ENCODE data around the gene CIPC.
A peak's percentile ranks its signal among the peaks of the same experiment; 100 is the strongest.

CIPC gene

GRCh38 chr14:77158882-77159255, 60.8 kb downstream of the CIPC start:
- H3K36me3 ChIP-seq (ENCODE audit: insufficient read depth, low read length), result no peaks in the 10 kb centered on the region
- H3K4me1 ChIP-seq (ENCODE audit: insufficient read depth, low read length), result peaks cover 14% of the 10 kb centered on the region
- no peaks in the 10 kb centered on the region for H3K9me3 ChIP-seq (ENCODE audit: low read length)
- H3K27ac ChIP-seq (ENCODE audit: low read depth, low read length), result no peak overlapping the region
- H3K27me3 ChIP-seq (ENCODE audit: control insufficient read depth in 1 of 2, insufficient read depth in 2 of 2, low read length in 2 of 2), result no peaks in the 10 kb centered on the region
- H3K9ac ChIP-seq (ENCODE audit: low read length), result no peak overlapping the region
- peak overlapping the region in 1 of 2 donors; percentile 30 for H3K4me3 ChIP-seq (ENCODE audit: low read depth in 1 of 2, low read length in 2 of 2)

- H3K4me3 ChIP-seq (ENCODE audit: low read depth in 1 of 2, low read length in 2 of 2), result no peak overlapping the region
- no peak overlapping the region for H3K27ac ChIP-seq (ENCODE audit: low read depth, low read length)
- H3K27me3 ChIP-seq (ENCODE audit: control insufficient read depth in 1 of 2, insufficient read depth in 2 of 2, low read length in 2 of 2), result no peaks in the 10 kb centered on the region
- H3K9me3 ChIP-seq (ENCODE audit: low read length), result no peaks in the 10 kb centered on the region
- peaks cover 14% of the 10 kb centered on the region for H3K4me1 ChIP-seq (ENCODE audit: insufficient read depth, low read length)
- H3K36me3 ChIP-seq (ENCODE audit: insufficient read depth, low read length), result no peaks in the 10 kb centered on the region
- H3K9ac ChIP-seq (ENCODE audit: low read length), result no peak overlapping the region
Observed at GRCh38 chr14:77161011-77161410, 63.0 kb downstream of the CIPC start.

Data from muscle layer of colon (tissue), 2 donors.